Activated CD4-positive, alpha-beta T cell treated with anti-CD3 and anti-CD28 coated beads, Interleukin-10, Interleukin-2, amounts not matched to agents 100 ng/mL and 50 ng/mL, durations not matched to agents 16 hours and 8 hours (primary cell): ENCODE data around the gene GRIA4.
A peak's percentile ranks its signal among the peaks of the same experiment; 100 is the strongest.
"Not testable (repeated sequence)": the region's sequence is repeated elsewhere in the genome, so short reads cannot be mapped to it uniquely, and the experiment has no call there.

Source experiments
- DNase-seq: peaks from one replicate; pipeline ENCODE4 v3.0.0-alpha.2; 2020

The GRIA4 gene

DNA sequence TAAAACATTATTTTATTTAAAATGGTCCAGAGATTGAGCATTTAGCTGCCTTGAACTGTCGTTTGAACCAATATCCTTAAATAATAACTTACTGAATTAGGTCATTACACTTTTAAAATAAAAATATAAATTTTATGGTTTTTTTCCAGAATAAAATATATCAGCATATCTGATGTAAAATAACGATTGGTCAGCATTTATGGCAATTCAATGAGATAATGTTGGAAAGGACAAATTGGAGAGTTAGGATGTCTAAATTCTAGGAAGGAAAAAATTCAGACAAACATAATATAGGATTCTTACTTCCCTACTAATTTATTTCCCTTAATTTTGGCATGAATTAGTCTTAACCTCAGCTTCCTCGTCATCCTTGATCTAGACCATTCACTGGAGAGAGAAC lies 113.4 kb downstream of the GRIA4 start:
- no peak for DNase-seq

DNA sequence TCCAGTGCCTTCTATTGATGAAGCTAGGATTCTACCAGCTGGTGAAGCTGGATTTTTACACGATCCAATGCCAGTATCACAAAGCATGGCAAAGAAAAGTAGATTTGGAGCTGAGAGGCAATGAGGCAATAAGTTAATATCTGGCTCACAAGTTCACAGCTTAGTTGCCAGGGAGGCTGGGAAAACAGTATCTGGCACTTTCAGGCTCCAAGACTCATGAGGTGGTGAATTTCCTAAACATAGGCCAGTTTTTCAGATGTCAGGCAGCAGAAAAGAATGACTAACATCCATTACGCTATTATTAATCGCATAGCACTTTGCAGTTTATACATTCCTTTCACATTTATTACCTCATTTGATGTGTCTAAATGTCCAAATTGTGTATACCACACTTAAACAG lies 122.7 kb downstream of the GRIA4 start:
- DNase-seq: no peak

DNA sequence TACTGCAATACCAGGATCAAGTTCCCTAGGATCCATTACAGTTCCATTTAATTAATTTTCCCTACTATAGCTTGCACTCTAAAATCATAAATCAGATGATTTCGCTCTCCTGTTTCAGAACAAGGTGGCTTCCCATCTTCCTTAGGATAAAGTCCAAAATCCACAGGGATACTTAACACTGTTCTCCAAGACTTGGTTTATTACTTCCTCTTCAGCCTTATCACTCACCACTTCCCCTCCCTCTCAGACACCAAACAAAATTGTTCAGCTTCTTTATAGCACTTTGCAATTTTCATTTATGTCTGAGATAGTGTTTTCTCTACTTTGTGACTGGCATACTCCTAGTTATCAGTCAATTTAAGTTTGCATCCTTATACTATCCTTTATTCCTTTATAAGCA lies 124.6 kb downstream of the GRIA4 start:
- DNase-seq: no peak

DNA sequence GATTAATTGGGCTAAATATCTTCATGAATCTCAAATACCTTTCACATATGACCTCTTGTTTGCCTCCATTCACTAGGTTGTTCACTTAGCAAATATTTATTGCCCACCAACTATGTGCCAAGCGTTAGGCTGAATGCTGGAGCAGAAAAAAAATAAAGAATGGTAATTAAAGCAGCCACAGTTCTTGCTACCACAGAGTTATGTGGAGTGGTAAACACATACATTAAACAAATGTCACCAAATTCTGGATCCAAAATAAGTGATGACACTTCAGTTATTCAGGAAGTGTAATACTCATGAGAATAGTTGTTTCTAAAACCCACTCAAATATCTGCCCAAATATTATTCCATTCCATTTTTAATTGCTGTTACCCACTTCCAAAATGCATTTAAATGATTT lies 128.4 kb downstream of the GRIA4 start:
- DNase-seq: no peak

DNA sequence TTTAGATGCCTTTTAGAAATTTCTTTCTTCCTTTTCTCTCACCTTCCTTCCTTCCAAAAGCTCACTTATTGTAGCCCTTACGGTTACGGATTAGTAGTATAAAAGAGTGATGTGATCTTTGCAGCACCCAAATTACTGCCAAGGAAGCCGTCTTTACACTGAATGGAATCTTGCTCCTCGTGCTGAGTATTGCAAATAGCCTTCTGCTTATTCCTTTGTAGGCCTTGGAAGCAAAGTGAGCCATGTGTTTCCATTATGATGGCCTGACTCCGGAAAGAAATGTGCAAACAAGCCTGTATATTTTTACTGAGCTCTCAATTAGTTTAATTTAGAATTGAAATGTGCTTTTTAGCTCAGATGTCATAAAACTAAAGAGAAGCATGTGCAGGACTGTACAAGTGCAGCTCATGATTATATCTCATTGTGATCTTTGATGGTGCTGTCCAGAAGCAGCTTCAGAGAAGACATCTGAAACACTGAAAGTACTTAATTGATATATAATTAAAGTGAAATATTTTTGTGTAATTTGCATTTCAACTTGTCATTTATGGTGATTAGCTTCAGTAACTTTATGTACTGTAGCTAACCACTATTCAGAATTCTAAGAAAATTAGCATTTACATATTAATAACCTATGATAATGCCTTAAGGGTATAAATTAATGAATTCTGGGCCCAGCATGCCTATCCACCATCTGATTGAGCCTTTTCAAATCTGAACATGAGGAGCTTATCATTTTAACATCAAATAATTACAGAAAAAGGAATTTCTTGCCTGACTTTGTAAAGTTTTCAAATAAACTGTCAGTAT lies 129.3 kb downstream of the GRIA4 start:
- DNase-seq: no peak

DNA sequence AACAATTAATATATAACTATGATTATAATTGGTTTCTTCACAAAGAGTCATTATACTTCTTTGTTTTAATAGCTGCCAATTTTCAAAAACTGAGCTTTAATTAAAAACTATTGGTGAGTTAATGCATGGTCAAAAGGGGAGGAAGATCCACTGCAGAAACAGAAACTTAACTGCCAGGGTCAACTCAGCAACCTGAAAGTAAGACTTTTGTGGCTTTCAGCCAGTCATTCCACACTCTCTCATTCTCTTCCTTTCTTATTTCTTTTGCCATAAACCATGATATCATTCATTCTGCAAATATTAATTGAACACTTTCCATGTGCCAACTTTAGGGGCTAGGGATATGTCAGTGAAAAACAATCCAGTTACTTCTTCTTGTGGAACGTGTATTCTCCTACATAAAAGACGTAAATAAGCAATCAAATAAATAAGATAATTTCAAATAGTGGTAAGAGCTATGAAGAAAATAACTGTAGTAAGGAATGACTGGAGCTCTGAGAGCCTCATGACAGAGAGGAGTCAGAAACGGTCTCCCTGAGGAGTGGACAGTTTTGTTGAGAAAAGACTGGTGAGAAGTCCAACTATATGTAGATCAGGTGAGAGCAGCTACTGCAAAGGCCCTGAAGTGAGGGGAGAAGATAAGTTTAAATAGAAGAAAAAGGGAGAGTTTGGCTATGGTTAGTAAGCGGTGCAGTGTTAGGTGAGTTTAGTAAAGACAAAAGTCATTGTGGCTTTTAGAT lies 130.5 kb downstream of the GRIA4 start:
- DNase-seq: peak; percentile 0

DNA sequence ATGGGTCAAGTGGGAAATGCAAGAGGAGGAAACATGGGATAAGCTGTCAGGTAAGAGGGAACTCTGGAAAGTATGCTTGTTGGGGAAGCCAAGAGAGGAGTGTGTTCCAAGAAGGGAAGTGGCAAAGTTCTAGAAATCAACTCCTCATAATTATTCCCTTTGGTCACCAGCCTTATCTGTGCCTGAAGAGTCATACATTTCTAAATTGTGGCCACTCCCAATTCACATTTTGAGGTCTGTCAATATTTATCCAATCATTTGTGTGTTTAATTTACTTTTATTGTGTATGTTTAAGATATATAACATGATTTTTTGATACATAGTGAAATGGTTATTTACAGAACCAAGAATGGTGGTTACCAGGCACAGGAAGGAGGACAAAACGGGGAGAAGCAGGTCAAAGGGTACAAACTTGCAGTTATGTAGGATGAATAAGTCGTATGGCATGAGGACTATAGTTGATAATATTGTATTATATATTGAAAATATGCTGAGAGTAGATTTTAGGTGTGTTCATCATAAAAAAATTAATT lies 131.7 kb downstream of the GRIA4 start:
- no peak for DNase-seq

DNA sequence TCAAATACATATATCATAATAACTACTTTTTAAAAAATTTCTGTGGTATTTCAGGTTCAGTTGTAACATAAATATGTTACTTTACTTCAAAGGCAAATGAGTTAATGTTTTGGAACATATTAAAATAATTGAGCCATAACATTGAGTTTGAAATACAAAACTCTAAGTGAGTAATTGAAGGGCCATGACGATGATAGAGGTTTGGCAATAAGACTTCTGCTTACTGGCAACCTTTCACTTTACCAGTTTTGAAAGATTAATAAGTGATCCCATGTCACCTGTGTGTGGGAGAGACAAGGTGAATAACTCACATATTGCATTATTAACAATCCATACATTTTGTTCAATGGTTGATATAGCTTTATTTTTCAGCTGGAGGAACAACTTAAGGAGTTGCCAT lies 144.4 kb downstream of the GRIA4 start:
- DNase-seq: no peak

DNA sequence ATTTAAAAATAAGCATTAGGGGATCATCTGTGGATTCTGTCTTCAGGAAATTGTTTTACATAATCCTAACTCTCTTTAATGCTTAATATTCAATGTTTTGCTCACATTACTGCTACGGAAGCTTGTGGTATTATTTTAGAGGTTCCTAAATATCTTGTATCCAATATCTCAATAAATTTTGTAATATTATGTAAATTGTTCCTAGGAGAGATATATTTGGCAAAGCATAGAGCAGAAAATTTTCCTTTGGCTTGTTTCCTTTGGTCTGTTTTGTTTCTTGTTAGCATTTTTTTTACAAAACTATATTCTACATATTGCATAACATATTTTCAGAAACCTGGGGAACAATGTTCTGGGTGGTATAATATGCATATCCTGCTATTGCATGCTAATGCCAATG lies 144.8 kb downstream of the GRIA4 start:
- no peak for DNase-seq

DNA sequence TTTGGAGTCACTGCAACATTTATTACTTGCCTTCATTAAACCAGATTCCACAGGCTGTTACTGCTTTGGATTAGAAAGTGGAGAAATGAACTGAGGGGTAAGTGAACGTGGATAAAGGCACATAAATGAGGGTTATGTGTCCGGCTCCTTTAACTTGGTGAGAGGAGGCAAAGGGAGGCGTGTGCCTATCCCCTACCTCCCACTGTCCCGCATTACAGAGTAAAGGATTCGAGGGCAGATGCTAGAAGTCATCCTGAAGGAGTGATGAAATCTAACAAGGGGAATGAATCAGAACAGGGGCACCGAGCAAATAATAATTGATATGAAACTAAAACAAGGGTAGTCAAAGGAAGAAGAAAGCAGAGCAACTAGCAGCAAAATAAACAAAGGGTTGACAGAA lies 147.2 kb downstream of the GRIA4 start:
- DNase-seq: no peak

DNA sequence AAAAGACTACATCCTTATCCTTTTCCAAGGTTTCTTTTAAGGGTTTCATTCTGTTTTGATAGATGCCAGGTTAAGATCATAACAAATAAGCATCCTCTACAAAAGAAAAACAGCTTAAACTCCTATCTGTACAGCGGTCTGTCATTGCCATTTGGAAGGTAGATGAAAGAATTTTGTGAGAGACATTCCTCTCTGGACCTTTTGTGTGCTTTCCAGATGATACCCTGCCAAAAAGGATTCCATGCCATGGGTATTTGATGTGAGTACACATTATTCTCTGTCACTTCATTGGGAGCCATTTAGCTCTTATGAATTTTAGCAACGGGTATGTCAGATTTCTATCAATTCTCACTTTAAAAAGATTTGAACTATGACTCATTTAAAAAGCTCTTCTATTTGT lies 153.7 kb downstream of the GRIA4 start:
- DNase-seq: no peak

DNA sequence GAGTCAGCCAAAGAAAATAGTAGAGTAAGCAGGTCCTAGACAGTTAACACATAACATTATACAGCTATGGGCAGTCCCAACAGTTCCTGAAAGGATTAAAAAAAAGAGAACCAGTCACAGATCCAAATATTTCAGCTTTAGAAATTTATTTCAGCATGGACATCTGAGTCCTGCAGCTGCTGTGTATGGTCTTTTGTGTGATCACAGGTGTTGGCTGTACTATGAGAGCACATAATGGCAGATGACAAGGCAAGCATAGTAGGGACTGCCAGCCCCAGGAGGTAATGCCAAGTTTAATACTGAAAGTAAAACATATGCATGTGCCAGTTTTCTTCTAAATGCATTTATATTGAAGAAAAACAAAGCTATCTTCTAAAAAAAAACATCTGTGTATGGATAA lies 158.1 kb downstream of the GRIA4 start:
- no peak for DNase-seq

DNA sequence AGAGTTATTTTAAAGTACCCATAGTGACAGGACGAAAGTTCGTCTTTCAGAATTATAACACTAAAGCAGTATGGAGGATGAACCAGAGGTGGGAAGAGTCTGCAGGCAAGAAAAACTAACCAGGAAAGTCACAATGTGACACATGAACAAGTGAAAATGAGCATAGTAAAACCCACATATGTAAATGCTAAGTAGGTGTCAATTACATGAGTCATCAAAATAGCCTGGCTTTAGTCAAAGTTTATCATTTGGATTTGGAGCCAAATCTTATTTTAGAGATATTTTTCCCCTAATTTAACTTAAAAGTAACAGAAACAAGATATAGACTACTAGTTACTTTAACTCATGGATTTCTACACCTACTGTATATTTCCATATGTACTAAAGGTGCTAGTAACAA lies 159.8 kb downstream of the GRIA4 start:
- DNase-seq: no peak

DNA sequence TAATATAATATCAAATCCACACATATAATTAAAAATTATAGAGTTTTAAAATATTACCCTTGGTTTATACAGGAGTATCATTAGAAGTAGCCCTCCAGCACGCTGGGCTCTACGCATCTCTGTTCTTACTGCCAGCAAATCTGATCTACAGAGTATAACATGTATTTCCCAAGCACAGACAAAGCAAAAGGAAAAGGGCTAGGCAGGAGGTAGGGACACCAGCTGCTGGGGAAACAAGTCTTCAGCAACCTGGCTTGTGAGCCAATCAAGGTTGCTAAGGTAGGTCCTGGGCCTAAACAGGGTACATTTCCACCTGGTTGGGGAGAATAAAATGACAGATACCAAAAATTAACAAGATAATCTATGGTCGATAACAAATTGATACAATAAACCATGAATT lies 163.6 kb downstream of the GRIA4 start:
- not testable (repeated sequence) for DNase-seq

DNA sequence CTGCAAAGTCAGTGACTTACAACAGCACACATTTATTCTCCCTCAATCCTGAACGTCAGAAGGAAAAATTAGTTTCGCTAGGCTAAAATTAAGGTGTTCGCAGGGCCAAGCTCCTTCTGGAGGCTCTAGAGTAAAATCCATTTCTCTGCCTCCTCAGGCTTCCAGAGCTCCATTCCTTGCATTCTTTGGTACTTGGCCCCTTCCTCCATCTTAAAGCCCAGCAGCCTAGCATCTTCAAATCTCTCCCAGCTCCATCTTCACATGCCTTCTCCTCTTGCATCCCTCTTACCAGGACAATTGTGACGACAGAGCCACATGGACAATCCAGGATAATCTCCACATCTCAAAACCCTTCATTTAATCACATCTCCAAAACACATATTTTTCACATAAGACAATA lies 165.0 kb downstream of the GRIA4 start:
- DNase-seq: no peak

DNA sequence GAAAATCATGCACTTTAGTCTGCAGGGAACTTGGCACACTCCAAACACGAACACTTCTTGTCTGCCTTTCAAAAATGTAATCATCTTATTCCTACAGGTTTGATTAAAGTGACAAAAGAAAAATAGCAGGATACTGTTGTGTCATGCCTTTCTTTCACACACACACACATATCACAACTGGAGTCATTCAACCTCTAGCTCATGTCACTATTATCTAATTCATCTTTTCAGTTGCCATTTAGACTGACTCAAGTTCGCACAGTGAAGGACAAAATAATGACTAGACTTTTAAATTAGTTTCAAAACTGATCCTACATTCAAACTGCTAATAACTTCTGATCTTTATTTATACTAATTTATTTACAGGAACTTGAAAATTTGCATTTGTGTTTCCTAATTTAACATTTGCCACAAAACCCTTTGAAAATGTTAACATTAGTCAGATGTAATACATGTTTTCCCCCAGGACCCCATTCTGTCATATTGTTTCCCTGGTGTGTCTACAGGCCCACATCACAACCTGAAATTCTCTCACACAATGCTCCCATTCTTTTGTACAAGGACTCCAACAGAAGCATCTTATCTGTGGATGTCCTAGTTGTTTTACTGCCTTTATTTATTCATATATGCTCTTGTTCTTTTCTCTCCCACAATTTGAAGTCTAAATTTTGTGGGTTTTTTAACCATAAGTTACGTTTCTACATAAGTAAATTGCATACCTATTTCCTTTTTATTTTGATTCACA lies 171.1 kb downstream of the GRIA4 start:
- DNase-seq: no peak

DNA sequence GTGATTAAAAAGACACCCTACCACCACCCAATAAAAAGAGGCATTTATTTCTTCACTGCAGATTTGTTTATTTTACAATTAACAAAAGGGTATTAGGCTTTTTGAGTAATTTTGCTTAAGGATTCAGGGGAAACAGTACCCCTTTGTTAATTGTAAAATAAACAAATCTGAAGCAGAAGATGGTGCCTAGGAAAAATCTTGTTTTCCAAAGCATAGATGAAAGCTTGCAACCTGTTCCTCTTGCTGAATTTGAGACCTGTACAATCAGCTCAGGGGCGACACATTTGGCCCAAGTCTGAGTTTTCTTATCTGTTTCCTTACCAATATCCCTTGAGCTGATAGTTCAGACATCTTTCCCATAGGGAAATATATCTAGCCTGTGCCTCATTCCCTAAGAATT lies 171.9 kb downstream of the GRIA4 start:
- DNase-seq: no peak

DNA sequence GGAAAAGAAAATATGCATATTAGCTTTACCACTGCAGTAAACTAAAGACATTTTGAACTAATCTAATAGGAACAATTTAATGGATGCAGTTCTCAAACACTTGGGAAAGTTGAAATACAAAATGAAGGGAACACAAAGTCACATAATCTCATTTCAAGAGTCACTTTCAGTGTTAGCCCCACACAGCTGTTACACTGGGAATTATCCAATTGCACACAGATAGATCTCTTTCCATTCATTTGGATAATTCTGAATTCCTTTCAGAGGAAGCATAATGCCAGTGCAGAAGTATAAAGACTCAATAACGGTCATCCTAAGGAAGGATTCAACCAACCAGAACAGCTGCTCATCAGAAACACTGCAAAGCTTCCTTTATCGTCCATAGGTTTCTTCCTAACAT lies 173.3 kb downstream of the GRIA4 start:
- no peak for DNase-seq

DNA sequence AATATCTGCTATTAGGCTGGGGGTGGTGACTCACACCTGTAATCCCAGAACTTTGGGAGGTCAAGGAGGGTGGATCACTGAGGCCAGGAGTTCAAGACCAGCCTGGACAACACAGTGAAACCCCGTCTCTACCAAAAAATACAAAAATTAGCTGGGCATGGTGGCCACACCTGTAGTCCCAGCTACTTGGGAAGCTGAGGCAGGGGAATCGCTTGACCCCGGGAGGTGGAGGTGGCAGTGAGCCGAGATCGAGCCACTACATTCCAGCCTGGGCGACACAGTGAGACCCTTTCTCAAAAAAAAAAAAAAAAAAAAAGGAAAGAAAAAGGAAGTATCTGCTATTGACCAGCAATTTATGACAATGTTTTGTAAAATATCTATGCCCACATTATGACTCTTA lies 176.0 kb downstream of the GRIA4 start:
- DNase-seq: not testable (repeated sequence)

DNA sequence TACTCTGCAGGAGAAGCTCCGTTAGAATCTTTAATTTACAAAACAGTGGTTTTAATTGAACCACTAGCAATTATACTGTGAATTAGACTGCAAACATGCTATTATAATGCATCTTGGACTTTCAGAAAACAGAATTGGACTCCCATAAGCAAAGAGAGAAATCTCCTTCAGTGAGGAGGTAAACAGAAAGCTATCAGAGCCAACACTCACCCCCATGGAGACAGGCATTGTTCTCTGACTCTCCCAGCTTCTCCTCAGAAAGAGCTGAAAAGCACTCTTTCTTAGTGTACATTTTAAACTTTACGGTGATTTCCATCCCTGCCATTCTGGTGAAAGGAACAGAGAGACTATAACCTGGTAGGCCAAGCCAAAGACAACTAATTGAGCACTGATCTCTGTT lies 176.9 kb downstream of the GRIA4 start:
- DNase-seq: no peak

DNA sequence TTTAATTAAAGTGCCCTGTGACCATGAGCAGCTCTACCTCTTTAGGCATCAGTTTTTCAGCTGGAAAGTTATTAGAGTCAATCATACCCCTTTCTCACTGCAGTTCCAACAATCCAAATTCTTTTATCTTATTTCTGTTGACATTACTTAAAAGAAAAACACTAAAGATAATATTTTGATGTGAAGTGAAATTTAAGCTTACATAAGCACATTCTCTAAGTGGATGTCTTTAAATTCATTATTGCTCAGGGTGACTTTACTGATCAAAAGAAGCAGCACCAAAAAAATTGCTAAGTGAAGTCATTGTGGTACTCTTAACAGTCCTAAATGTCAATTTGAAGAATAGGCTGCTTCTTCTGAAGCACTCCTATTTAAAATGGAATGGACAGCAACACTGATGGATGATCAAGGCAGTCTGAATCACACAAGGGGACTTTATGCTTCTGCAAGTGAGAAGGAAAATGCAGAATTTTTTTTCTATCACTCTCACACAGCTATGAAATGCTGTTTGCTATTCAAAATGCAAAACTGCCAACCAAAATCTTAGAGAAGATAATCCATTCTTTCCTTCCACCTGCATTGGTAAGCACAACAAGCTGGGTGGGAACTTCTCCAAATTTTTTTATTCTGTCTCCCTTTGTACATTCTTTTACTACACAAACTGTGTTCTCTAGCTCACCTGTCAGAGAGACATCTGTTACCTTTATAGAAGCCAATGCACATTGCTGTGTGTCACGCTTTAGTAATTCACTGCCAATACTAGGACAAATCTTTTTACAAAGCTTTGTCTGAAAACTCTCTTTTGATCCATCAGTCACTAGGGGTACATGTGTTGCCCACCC lies 179.9 kb downstream of the GRIA4 start:
- DNase-seq: no peak

DNA sequence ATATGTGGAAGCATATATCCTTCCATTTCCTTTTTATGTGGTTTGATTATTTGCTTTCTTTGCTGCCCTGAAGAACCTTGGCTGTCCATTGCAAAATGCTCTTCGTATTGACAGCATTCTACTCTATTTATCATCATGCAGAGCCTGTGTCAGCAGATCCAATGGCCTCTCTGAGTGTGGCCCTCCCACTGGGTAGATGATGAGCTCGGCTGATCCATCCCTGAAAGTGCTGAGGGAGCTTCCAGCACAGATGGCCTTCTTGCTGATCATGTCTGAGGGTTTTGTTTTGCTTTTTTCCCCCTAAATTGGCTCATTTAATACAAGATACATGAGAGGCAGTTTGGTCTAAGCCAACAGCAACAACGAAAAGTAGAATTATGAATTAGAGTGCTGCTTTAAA lies 181.0 kb downstream of the GRIA4 start:
- DNase-seq: no peak

DNA sequence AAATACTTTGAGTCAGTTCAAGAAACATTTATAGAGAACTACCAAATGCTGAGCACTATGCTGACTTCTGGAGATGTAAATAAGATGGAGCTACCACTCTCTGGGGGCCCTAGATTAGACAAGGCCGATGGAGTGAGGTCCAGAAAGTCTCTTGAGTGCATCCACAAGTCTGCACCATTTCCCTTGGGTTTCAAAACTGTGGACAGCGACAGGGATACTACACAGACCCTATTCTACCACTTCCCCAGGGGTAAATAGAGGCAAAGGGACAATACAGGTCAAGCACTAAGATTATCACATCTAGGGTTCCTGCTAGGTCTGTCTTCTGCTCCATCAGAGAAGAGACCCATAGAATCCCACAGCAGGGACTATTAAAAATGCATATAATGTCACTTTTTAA lies 183.2 kb downstream of the GRIA4 start:
- no peak for DNase-seq
